Stimulated activated CD8-positive, alpha-beta memory T cell treated with anti-CD3 and anti-CD28 coated beads, Interleukin-15, amount 100 ng/mL, for 4 hours (primary cell): Measurements from ENCODE around the gene C19orf33.

Experiments used
- DNase-seq, 2 donors: peaks; one replicate each; pipeline ENCODE4 v3.0.0-alpha.2; 2020; ENCODE audit warnings: low read depth in 2 of 2

The C19orf33 gene

GRCh38 chr19:38280030-38280921, 23.8 kb upstream of the C19orf33 start:
- DNase-seq = no peak

GRCh38 chr19:38281811-38282566, 22.1 kb upstream of the C19orf33 start:
- DNase-seq = no peak

DNA sequence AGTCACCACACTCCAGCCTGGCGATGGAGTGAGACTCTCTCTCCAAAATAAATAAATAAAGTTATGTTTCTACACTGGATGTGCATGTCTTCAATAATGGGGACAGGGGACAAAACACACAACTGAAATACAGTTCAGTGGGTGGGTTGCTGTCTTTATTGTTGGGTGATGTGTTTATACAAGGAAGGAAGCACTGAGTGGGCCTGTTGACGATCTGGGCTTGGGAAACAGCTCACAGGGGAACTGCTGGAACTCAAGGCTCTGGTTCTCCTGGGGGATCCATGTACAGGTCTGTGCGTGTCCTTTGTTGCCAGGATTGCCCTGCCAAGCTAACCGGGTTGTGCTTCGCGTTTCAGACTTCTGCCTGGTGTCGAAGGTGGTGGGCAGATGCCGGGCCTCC, 20.8 kb upstream of the C19orf33 start:
- no peak for DNase-seq

DNA sequence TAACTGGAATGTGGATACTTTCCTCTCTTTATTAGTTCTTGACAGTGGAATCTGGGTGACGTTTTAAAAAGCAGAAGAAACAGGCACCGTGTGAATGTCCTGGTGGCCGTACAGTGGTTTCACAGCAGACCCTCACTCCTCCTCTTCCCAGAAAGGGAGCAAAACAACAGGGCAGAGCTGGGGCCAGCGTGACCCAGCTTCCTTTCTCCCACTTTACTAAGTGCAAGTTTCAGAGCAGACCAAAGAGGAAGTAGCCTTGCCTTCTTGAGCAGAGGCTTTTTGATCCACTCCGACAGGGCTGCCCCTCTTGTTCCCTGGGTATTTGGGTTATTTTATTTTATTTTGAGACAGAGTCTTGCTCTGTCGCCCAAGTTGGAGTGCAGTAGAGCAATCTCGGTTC, 19.6 kb upstream of the C19orf33 start:
- DNase-seq = no peak

DNA sequence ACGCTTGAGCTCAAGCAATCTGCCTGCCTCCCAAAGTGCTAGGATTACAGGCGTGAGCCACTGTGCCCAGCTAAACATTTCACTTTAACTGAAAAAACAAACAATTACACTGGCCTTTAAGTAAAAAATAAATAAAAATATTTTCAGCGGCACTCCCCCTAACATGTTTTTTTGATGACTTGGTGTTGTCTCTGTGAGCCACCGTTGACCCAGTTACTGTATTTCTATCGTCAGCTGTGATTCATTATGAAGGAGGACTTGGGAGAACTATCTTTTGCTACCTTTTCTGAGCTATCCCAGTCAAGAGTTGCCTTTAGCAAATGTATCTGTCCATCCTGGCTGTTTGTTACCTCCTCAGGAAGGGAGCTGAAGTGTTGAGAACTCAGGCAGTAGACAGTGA, 18.5 kb upstream of the C19orf33 start:
- DNase-seq = no peak

DNA sequence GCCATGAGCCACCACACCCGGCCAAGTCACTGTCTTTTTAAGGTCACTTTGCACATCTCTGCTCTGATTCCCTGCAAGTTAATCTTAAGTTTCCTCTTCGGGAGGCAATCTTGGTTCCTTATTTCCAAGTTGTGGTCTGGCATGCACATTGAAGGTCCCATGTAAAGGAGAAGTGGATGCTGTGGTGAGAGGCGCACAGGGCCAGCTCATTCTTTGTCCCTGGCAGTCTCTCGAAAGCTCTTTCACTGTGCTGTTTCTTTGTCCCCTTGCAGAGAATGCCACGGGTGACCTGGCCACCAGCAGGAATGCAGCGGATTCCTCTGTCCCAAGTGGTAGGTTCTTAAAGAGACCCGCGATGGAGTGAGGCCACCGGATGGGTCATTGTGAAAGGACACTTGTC, 16.4 kb upstream of the C19orf33 start:
- DNase-seq = no peak

- DNase-seq = no peak
These were observed 15.8 kb upstream of the C19orf33 start for GRCh38 chr19:38288123-38288855.

DNA sequence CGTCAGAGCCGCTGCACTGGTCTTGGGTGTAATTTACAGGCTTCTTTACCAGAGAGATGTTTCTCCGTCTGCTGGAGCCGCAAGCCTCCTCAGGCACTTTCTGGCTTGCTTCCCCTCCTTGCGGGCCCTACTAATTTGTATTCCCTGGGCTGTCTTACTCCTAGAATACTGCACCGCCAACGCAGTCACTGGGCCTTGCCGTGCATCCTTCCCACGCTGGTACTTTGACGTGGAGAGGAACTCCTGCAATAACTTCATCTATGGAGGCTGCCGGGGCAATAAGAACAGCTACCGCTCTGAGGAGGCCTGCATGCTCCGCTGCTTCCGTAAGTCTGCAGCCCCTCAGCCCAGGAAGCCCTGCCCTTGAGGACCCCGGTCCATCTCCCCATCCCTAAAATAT, 14.1 kb upstream of the C19orf33 start:
- DNase-seq = no peak

GRCh38 chr19:38290631-38291147, 13.4 kb upstream of the C19orf33 start:
- no peak for DNase-seq

DNA sequence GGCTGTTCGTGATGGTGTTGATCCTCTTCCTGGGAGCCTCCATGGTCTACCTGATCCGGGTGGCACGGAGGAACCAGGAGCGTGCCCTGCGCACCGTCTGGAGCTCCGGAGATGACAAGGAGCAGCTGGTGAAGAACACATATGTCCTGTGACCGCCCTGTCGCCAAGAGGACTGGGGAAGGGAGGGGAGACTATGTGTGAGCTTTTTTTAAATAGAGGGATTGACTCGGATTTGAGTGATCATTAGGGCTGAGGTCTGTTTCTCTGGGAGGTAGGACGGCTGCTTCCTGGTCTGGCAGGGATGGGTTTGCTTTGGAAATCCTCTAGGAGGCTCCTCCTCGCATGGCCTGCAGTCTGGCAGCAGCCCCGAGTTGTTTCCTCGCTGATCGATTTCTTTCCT, 12.2 kb upstream of the C19orf33 start:
- no peak for DNase-seq

DNA sequence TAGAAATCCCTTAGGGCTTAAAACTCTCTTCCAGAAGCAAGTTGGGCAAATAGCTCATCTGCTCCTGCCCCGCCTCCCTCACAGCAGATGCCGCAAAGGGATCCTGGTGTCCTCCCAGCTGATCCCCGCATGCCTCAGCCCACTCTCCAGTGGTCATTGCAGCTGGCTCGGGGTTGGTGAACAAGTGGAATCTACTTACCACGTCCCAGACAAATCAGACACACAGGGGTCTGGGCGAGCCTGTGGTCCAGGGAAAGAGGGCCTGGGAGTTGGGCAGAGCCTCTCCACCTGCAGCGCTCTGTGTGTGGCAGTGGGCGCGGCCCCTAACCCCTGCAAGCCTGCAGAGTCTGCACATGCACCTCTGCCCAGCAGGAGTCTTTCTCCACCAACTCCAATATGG, 10.8 kb upstream of the C19orf33 start:
- DNase-seq = no peak

DNA sequence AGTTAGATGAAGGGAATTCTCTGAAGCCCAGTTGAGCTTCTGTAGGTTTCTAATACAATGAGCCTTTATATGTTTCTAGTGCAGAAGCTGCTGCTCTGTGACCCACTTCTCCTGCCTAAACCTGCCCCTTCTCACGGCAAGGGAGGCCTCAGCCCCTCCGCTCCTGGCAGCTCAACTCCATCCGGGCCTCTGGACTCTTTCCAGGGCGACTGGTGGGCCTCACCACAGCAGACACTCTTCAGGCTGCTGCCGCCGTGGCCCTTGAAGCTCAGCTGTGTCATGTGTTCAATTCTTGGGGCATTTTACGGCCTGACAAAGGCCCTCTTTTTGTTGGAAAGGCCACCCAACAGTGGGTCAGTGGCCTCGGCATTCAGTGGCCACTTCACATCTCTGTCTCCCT, 10.0 kb upstream of the C19orf33 start:
- no peak for DNase-seq

DNA sequence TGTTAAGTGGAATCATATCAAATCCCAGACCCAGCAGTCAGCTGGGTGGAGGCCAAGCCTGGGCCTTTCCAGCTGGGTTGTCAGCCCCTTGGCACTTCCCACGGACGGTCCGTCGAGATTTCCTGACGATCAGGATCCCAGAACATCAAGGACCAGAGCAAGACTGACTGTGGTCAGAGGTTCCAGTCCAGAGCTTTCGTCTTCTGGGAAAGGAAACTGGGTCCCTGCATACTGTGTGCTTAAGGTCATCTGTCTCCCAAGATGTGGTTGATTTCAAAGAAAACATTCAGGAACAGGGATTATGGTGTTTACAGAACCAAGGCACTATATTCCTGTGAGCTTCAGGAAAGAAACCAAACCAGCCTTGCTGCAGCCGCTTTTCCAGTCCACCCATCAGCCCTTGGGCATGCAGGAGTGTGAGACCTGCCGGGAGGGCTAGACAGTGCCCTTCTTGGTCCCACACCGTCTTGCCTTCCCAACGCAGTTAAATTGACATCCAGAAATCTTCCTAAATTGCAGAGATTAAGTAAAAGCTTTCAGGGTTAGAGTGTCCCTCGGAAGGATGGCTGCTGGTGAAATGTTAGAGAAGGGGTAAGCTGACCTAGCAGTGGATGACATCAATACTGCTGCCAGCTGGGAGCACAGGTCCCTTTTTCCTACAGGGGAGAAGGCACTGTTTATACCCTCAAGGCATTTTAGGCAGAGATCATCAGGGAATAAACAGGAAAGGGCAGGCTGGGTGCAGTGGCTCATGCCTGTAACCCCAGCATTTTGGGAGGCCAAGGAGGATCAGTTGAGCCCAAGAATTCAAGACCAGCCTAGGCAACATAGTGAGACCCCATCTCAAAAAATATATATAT, 5.0 kb upstream of the C19orf33 start:
- no peak for DNase-seq

DNA sequence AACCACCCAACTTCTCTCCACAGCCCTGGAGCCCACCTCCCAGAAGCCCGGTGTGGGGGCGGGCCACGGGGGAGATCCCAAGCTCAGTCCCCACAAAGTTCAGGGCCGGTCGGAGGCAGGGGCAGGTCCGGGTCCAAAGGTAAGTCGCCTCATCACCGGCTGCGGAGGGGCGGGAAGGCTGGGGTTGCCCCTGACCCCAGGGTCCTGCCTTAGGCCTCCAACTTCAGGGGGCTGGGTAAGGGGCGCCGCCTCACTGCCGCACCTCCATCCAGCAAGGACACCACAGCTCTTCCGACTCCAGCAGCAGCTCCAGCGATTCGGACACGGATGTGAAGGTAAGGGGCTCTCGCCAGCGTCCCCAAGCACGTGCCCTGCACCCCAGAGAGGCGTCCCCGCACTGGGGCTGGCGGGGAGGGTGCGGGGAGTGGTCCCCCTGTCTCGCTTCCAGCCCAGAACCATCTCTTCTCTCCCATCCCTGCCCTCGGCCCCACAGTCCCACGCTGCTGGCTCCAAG, 358 bp downstream of the C19orf33 start:
- no peak for DNase-seq

DNA sequence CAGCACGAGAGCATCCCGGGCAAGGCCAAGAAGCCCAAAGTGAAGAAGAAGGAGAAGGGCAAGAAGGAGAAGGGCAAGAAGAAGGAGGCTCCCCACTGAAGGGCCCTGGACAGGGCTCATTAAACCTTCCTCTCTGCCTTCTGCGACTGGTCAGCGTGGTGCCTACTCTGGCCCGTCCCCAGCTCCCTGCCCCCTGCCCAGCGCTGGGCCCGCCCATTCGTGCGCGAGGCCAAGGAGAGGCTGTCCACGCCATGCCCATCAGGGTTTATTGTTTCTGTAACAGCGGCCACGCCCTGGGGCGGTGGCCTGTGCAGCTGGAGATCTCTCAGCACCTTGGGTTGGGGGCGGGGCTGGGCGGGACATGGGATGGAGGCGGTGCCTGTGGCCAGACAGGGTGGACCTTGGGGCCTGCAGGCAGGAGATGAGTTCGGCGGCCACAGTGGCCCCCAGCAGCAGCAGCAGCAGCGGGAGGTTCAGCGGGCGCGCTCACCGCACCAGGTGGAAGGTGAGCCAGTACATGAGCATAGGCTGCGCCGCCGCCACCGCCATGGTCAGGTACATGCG, 897 bp downstream of the C19orf33 start:
- DNase-seq = no peak

DNA sequence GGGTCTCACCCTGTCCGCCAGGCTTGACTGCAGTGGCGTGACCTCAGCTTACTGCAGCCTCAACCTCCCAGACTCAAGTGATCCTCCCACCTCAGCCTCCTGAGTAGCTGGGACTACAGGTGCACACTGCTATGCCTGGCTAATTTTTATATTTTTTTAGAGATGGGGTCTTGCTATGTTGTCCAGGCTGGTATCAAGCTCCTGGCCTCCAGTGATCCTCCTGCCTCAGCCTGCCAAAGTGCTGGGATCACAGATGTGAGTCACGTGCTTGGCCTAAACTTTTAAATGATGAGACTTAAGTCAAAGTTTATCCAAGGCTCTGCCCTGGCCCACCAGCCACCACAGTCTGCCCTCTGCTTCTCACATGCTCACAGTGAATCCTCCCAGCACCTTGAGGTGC, 2.2 kb downstream of the C19orf33 start:
- DNase-seq = no peak

DNA sequence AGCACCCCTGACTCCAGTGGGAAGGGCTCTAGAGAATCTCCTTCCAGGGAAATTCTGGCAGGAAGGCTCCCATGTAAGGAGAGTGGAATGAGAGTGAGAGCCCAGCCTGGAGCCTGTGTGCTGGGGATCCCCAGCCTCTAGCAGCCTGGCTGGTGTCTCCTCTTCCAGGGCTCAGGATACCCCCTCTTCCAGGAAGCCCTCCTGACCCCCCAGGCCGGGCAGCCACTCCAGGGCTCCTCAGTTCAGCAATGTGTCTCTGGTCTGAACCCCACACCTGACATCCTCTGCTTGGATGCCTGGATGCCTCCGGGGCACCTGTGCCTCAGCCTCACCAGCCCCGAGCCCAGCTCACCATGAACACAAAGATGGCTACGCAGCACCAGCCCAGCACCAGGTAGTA, 3.0 kb downstream of the C19orf33 start:
- DNase-seq = no peak

DNA sequence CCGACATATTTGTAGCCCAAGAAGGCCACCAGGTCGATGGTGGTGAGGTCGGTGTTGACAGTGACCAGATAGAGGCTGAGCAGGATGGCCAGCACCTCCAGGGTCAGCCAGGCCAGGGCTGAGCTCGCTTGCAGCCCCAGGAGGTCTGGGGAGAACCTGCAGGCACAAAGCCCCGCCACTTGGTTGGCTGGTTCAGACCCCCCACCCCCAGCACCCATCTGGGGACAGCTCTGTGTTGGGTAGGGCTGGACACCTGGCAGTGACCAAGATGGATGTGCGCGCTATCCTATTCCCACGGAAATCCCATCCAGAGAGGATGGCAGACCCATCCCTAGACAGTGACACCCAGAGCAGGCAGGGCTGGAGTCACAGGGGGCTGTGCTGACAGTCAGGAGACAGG, 3.5 kb downstream of the C19orf33 start:
- no peak for DNase-seq

DNA sequence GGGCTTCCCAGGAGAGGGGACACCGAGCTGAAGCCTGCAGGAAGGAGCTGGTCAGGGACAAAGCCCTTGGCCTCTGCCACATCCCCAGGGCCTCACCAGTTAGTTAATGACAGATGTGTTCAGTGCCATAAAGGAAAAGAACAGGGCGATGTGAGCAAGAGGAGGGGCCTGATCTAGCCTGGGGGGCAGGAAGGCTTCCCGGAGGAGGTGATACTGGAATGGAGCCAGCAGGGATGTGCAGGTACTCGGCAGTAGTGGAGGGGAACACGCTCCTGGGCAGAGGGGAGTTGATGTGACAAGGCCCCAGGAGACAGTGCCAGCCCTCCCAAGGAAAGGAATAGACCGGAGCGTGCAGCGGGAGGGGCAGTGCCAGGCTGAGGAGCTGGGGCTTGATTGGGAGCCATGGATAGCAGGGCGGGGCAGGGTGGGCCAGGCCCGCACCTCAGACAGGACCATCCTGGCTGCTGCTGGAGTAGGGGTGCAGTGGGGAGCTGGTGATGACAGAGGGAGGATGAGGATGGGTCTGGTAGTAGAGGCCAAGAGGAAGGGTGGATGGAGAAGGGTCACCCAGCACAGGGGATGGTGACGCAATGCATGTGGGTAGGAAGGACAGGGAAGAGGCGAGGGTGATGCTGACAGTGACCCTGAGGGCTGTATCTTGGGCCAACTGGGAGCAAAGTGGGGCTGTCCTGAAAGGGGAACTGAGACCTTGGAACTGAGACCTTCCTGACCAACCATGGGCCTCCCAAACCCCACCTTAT, 4.1 kb downstream of the C19orf33 start:
- DNase-seq = no peak
